ENCODE data around the gene PPCDC.

- TF ChIP-seq, protein P1, sequence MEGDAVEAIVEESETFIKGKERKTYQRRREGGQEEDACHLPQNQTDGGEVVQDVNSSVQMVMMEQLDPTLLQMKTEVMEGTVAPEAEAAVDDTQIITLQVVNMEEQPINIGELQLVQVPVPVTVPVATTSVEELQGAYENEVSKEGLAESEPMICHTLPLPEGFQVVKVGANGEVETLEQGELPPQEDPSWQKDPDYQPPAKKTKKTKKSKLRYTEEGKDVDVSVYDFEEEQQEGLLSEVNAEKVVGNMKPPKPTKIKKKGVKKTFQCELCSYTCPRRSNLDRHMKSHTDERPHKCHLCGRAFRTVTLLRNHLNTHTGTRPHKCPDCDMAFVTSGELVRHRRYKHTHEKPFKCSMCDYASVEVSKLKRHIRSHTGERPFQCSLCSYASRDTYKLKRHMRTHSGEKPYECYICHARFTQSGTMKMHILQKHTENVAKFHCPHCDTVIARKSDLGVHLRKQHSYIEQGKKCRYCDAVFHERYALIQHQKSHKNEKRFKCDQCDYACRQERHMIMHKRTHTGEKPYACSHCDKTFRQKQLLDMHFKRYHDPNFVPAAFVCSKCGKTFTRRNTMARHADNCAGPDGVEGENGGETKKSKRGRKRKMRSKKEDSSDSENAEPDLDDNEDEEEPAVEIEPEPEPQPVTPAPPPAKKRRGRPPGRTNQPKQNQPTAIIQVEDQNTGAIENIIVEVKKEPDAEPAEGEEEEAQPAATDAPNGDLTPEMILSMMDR (conservative IDR thresholded peaks at IDR 0.05 in 1 of 2, IDR thresholded peaks at IDR 0.05 in 1 of 2; ENCODE audit: low read depth in 1 of 2, low read length in 2 of 2): no peak
- no peak for TF ChIP-seq EZH2 (IDR thresholded peaks at IDR 0.05; ENCODE audit: low read length, missing control alignments)
Observed at GRCh38 chr15:75021341-75021740, 2.0 kb upstream of the PPCDC start.

Data from fibroblast of lung (primary cell).